Tibial nerve (tissue), 4 donors: Measurements from ENCODE around the gene FBXL16. TPM values are rescaled to one million over a fixed set of nuclear protein-coding genes. Genes with fewer than 3 reads are reported as not detected.

Source experiments
- DNase-seq, 2 donors: peaks; one replicate each; pipeline ENCODE4 v3.0.0-alpha.2; 2019; ENCODE audit warnings: low spot score in 2 of 2
- H3K27ac ChIP-seq, 4 donors: fragments of 200-600 bp; sonication (generic) in 3 of 4; one replicate each; pipeline ENCODE4 v1.5.1; 2017 to 2019; ENCODE audit warnings: mild to moderate bottlenecking in 1 of 4
- H3K27me3 ChIP-seq, 2 donors: fragments of 200-600 bp; sonication (generic) in 1 of 2; one replicate each; pipeline versions ENCODE4 v1.5.1 to v1.6.0; 2017 to 2019
- H3K36me3 ChIP-seq, 3 donors: fragments of 200-600 bp; sonication (generic); one replicate each; pipeline ENCODE4 v1.5.1; 2018 to 2019
- H3K4me1 ChIP-seq, 4 donors: fragments of 200-600 bp; sonication (generic) in 3 of 4; one replicate each; pipeline ENCODE4 v1.5.1; 2017 to 2019
- H3K4me3 ChIP-seq, 4 donors: fragments of 200-600 bp; sonication (generic) in 3 of 4; one replicate each; pipeline ENCODE4 v1.5.1; 2017 to 2019; ENCODE audit warnings: mild to moderate bottlenecking in 1 of 4, moderate library complexity in 1 of 4
- H3K9me3 ChIP-seq, 4 donors: fragments of 200-600 bp; sonication (generic) in 3 of 4; one replicate each; pipeline ENCODE4 v1.5.1; 2017 to 2019
- CTCF ChIP-seq, 5 experiments: fragments of 200-600 bp in 3 of 5; fragments of 450-650 bp in 2 of 5; sonication (generic) in 3 of 5; IDR thresholded peaks; one replicate each; pipeline ENCODE4 v1.5.1; 2016 to 2019; ENCODE audit warnings: antibody characterized with exemption in 5 of 5, mild to moderate bottlenecking in 3 of 5, moderate library complexity in 2 of 5
- EP300 ChIP-seq, 2 donors: sonication (generic); formaldehyde crosslinking; IDR thresholded peaks; one replicate each; pipeline ENCODE4 v1.6.1; 2017; ENCODE audit warnings: antibody characterized with exemption in 2 of 2, mild to moderate bottlenecking in 1 of 2
- POLR2A ChIP-seq, 2 donors: fragments of 450-650 bp; IDR thresholded peaks; one replicate each; pipeline ENCODE4 v1.6.1; 2017; ENCODE audit warnings: antibody characterized with exemption in 2 of 2, mild to moderate bottlenecking in 2 of 2, moderate library complexity in 2 of 2
- WGBS, 2 donors: methylation state at CpG; one replicate each; pipeline ENCODE4 v1.1.5; 2018; 5-methylcytosine and 5-hydroxymethylcytosine counted together
- total RNA-seq, 4 donors: library from RNA; depleted of rRNA; stranded (reverse); fragments of >200 nt; gene quantifications; one replicate each; pipeline ENCODE4 v1.1.0, GENCODE V29; 2016

The FBXL16 gene
- total RNA-seq, 4 donors from 2014 or later: 1.5 to 5.7 (median 3.5) TPM

- H3K4me3 ChIP-seq: no peak overlapping the region
- H3K27me3 ChIP-seq: no peaks in the 10 kb centered on the region
- no peak overlapping the region for H3K27ac ChIP-seq
- no peaks in the 10 kb centered on the region for H3K9me3 ChIP-seq
- H3K36me3 ChIP-seq: peaks cover 0 to 57% (median 0%) of the 10 kb centered on the region in 3 donors
- TF ChIP-seq CTCF (IDR thresholded peaks at IDR 0.05) (no peak), POLR2A (IDR thresholded peaks at IDR 0.05) (no peak), EP300 (IDR thresholded peaks at IDR 0.05) (no peak)
- WGBS, 2 donors: 90 to 91% methylated on average over 27 to 29 of the region's 35 CpGs
- no peak for DNase-seq
- peaks cover 0 to 16% (median 14%) of the 10 kb centered on the region in 4 donors for H3K4me1 ChIP-seq
These were observed 46.7 kb downstream of the FBXL16 start for GRCh38 chr16:658679-659571.

- Histone ChIP-seq H3K9me3 (no peaks in the 10 kb centered on the region), H3K4me3 (no peak overlapping the region), H3K4me1 (peaks cover 0 to 16% (median 14%) of the 10 kb centered on the region in 4 donors), H3K36me3 (peaks cover 0 to 71% (median 0%) of the 10 kb centered on the region in 3 donors), H3K27ac (no peak overlapping the region), H3K27me3 (no peaks in the 10 kb centered on the region)
- TF ChIP-seq CTCF (IDR thresholded peaks at IDR 0.05): no peak
- TF ChIP-seq POLR2A (IDR thresholded peaks at IDR 0.05): no peak
- TF ChIP-seq EP300 (IDR thresholded peaks at IDR 0.05): no peak
- WGBS, 2 donors: 94 to 95% methylated on average over 9 to 15 of the region's 22 CpGs
- DNase-seq: no peak
These were observed 48.1 kb downstream of the FBXL16 start for GRCh38 chr16:657487-657886.

GRCh38 chr16:654034-654433 is 51.6 kb downstream of the FBXL16 start:
- Histone ChIP-seq H3K4me3 (no peak overlapping the region), H3K36me3 (peaks cover 0 to 74% (median 0%) of the 10 kb centered on the region in 3 donors), H3K27me3 (no peaks in the 10 kb centered on the region), H3K27ac (no peak overlapping the region), H3K9me3 (no peaks in the 10 kb centered on the region), H3K4me1 (peaks cover 0 to 12% (median 7%) of the 10 kb centered on the region in 4 donors)
- 85 to 88% methylated on average over 12 of the region's 12 CpGs for WGBS, 2 donors
- TF ChIP-seq EP300 (IDR thresholded peaks at IDR 0.05) (no peak), CTCF (IDR thresholded peaks at IDR 0.05) (no peak), POLR2A (IDR thresholded peaks at IDR 0.05) (no peak)
- DNase-seq: no peak

GRCh38 chr16:652454-653305 is 52.9 kb downstream of the FBXL16 start:
- DNase-seq: no peak
- no peak for TF ChIP-seq CTCF (IDR thresholded peaks at IDR 0.05)
- no peak for TF ChIP-seq EP300 (IDR thresholded peaks at IDR 0.05)
- TF ChIP-seq POLR2A (IDR thresholded peaks at IDR 0.05): no peak
- Histone ChIP-seq H3K36me3 (peaks cover 0 to 60% (median 0%) of the 10 kb centered on the region in 3 donors), H3K4me3 (no peak overlapping the region), H3K27ac (no peak overlapping the region), H3K4me1 (peaks cover 0 to 21% (median 10%) of the 10 kb centered on the region in 4 donors), H3K27me3 (no peaks in the 10 kb centered on the region), H3K9me3 (no peaks in the 10 kb centered on the region)
- 73 to 80% methylated on average over 18 to 26 of the region's 28 CpGs for WGBS, 2 donors
